ENCODE results near the gene ACP6.

The ACP6 gene

DNA sequence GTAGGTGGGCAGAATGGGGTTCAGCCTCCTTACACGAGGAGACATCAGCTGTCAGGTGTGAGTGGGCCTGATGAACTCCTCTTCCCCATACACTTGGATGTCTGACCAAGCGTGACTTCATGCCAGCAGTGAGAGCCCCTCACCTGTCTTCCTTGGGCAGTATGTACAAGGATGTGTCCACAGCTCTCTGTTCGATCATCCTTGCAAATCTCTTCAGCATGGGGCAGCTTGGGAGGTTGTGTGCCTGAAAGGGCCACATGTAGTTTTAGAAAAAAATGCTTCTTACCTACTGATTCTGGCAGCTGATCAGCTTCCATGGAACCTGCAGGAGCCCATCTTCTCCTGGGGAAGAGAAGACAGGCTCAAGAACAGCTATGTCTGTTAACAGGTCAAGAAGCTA lies 18.0 kb downstream of the ACP6 start:
- no peak overlapping the region for H3K4me3 ChIP-seq (ENCODE audit: low read depth, low read length)

DNA sequence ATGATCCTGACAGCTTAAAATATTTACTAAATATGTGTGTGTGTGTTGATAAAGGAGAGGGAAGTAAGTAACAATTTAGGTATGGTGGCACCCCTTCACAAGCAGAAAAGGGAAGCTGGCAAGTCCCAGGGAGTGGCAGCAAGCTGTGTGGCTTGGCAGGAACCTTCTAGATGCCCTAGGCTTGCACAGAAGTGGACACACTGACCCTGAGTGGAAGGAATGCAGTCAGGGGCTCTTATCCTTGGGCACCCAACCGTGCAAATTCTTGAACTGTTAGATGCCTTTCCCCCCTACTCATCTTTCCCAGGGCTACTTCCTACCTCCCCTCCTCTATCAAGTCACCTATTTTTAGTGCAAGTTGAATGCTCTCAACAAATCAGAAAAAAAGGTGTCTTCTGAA lies 18.9 kb downstream of the ACP6 start:
- no peak overlapping the region for H3K4me3 ChIP-seq (ENCODE audit: low read depth, low read length)

DNA sequence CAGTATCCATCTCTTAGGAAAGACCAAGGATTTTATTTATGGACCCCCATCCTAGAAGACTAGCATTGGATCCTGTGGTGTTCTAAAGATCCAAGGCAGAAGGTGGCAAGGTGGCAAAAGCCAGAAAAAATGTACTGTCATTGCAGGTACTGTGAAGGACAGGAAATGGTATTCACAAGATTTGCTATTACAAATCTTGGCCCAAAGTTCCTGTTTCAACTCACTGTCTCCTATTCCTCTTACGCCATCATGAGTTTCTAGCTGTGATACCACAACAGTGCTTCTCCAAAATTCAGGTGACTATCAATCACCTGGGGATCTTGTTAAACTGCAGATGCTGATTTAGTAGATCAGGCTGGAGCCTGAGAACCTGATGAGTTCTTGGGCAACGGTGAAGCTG lies 21.4 kb downstream of the ACP6 start:
- H3K4me3 ChIP-seq (ENCODE audit: low read depth, low read length) = no peak overlapping the region

DNA sequence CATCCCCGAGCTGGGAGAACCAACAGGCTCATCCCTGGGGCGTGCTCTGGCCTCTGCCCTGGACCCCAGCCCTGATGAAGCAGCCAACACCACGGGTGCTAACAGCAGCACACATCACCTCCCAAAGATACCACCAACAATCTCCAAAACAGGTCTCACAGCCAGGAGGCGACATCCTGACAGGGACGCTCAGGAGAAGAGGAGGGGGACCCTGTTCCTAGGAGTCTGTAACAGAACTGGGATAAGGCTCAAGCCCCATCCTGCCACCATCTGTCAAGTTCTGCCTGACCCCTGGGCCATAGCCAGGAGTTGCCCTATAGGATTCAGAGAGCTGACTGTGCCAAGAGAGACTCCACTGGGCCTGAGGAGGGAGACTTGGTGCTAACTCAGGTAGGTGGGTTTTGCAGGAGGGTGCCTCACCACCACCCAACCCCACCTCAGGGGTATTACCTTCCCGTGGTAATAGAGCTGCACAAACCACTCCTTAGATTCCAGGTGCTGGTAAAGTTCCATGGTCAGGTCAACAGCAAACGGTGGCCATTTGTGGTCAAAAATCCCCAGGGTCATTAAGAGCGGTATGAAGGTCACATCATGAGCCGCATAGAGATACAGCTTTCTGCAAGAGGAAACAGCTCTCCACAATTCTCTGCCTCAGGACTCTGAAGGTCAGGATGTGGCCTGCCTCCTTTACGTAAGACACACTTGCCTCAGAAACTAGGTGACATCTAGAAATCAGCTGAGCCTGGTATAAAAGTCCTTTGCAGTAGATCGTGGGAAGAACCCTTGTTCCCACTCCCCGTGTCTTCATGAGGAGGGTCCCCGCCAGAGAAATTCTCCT lies 22.3 kb downstream of the ACP6 start:
- no peak overlapping the region for H3K4me3 ChIP-seq (ENCODE audit: low read depth, low read length)

DNA sequence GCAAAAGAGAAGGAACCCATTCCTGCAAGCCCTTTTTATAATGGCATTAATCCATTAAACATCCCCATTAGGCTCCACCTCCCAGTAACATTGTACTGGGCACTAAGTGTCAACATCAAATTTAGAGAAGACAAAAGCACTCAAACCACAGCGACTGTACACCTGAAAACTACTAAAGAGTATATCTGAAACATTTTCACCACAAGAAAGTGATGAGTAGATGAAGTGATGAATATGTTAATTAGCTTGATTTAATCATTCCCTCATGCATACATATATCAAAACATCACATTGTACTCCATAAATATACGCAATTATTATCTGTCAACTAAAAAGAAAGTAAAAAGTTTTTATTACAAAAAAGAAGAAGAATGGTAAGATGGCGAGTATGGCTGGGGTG lies 26.4 kb downstream of the ACP6 start:
- no peak overlapping the region for H3K4me3 ChIP-seq (ENCODE audit: low read depth, low read length)

DNA sequence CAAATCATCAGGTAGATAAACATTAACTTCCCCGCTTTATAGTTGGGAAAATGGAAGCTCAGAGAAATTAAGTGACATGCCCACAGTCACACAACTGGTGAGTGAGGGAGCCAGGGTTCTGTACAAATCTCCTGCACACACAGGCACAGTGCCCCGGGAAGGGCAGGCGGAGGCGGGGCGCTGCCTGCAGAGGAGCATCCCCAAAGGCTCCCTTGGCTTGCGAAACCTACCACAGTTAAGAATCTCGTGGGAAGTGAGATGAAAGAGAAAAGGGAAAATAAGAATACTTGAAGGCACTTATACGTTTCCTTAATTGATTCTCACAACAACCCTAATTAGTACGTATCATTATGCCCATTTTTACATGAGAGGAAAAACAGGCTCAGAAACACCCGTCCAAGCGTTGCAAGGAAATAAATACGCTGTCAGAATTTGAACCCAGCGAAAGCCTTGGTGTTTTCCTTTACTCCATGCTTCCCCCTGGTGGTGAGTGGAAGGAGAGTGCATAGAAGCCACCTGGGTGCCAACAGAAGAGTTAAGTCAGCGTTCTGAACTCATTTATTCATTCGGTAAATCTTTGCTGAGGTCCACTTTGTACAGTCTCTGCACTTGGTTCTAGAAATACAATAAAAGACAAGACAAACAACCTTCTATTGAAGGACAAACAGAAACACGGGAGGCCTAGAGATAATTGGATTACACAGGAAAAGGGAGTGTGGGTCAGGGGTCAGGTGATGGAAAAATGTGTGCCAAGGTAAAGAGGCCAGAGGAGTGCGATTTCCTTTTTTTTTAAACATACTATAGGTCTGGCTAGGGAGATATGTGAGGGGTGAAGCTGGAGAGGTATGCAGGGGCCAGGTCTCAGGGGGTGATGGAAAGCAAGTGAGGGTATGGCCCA lies 28.4 kb downstream of the ACP6 start:
- no peak overlapping the region for H3K4me3 ChIP-seq (ENCODE audit: low read depth, low read length)

DNA sequence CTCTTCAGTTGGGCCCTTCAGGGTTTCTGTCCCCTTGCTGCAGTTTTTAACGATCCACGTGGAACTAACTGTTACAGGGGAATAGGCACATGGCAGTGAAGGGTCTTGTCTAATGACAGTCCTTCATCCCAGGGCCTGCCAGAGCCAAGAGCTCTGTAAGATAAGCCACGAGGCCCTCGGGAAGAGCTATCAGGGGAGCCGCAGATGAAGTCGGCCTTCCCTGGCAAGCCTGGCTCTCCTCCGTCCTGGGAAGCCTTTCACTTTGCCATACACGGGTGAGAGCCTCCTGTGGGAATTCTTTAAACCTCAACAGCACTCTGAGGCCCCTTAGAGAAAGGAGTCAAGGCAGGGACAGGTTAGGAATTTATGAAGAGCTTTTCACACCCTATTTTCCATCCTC lies 29.0 kb downstream of the ACP6 start:
- no peak overlapping the region for H3K4me3 ChIP-seq (ENCODE audit: low read depth, low read length)

DNA sequence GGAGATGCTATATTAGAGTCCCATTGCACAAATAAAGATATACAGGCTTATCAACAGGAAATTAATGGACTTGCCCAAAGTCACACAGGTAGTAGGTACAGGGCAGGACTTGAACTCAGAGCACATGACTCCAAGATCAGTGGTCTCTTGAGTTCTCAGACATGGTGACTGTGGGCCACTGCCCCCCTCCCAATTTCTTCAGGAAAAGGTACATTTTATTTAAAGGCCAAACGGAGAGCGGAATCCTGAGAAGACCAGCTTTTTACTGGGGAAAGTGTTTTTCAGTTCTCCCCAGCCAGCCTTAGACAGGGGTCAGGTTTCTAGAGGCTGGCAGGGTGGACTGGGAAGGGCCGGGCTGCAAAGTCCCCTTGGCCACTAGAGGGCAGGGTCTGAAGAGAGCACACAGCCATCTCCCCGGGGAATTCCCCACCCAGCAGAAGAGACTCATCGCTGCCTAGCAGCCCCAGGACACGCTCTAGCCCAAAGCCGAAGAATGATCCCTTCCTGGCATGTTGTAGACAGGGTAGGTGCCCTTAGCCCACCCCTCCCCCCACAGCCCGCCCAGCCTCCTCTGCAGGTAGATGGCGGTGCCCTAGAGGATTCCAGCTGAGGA lies 29.7 kb downstream of the ACP6 start:
- H3K4me3 ChIP-seq (ENCODE audit: low read depth, low read length) = no peak overlapping the region

DNA sequence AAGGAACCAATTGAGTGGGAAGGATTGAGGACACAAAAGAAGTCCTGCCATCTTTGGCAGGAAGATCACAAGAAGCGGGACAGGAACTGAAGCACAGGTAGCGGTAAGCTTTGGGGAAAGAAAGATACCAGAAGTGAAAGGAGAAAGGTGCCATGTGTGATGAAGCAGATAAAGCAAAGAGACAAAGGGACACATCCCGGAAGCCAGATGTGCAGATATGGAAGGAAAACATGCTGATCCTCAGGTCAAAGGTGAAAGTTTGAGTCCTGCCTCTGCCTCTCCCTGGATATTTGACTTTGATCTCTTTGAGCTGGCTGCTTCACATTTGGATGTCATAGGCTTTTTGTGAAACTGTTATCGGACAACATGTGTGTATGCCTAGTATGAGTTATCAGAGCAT lies 34.0 kb downstream of the ACP6 start:
- no peak overlapping the region for H3K4me3 ChIP-seq (ENCODE audit: low read depth, low read length)

DNA sequence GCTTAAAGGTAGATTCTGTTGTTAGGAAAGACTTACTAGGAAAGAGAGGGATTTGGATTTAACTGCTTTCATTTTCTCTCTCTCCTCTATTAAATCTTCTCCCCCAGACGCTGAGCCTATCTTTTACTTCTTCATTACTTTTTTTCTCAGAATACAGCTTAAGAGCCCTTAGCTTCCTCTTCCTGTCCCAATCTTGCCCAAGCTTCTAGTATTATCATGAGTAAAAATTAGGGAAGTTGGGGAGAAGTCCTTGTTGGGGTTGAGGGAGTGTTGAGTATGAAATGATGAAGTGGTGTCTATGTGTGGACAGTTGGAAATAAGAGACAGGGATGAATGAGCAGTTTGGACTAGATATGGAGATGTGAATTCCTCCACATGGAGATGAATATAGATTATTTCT lies 35.0 kb downstream of the ACP6 start:
- no peak overlapping the region for H3K4me3 ChIP-seq (ENCODE audit: low read depth, low read length)

DNA sequence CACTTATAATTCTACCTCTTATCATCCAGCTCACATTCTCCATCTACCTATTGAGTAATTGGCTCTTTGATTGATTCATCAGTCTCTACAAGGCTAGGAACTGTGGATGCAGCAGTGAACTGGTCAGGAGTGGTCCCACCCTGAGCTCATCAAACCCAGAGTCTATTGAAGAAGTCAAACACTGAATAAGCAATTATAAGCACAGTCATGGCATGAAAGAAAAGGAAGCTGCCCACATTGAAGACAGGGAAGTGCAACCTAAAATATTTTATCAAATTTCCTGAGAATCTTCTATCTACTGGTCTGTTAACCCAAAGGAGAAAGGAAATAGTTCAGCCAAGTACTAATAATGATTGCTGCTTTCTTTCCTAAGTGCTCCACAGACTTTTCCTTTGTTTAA lies 35.7 kb downstream of the ACP6 start:
- no peak overlapping the region for H3K4me3 ChIP-seq (ENCODE audit: low read depth, low read length)

DNA sequence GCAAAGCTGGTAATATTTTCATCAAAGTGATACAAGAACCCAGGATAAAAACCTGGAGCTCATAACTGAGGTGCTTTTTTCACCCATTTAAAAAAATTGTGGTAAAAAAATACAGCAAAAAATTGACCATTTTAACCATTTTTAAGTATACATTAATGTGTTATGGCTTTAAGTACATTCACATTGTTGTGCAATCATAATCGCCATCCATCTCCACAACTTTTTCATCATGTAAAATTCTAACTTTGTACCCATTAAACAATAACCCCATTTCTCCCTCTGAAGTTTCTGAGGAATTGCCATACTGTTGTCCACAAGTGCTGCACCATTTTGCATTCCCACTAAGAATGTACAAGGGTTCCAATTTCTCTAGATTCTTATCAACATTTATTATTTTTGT lies 36.6 kb downstream of the ACP6 start:
- no peak overlapping the region for H3K4me3 ChIP-seq (ENCODE audit: low read depth, low read length)

DNA sequence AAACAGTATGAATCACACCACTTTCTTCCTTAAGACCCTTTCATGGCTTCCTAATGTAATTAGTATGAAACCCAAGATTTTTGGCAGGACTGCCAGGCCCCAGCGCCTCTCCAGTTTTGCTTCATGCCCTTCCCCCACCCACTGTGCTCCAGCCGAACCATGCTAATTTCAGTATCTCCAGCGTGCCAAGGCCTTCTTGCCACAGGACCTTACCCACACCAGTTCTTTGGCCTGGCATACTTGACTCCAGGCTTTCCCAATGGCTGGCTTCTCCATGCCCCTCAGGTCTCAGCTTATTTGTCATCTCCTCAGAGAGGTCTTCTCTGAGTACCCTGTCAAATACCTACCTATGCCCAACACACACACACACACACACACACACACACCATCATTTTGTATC lies 38.5 kb downstream of the ACP6 start:
- H3K4me3 ChIP-seq (ENCODE audit: low read depth, low read length) = no peak overlapping the region

DNA sequence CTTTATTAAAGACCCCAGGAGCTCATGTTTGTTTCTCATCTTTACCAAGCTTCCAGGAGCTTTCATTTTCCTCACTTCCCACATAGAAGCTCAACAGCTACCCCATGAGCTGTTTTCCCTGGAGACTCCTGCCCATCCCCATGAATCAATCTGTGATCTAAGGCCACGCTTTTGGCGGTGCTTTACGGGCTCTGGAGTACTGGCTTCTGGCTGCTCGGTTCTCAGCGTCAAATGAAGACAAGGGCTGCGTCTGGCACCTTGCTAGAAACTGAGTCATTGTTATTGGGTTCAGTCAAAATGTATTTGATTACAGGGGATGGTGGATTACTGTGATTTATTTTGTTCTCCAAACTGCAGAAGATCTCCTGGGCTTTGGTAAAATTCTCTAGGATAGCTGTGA lies 39.9 kb downstream of the ACP6 start:
- no peak overlapping the region for H3K4me3 ChIP-seq (ENCODE audit: low read depth, low read length)

DNA sequence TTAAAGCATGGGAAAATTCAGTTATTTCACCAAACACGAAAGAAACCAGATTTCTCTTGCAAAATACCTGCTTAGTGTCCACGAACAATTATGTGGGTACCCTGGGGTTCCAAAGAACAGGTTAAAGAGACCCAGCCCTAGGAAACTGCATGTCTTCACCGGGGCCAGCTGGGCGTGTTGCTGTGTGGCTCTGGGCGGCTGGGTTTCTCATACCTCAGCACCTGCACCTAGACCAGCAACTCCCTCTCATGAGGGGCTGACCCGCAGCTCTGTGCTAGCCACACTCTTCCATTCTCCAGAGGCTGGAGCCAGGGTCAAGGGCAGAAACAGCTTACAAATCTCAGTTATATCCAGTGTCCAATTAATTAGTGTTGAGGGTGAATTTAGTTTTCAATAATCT lies 40.3 kb downstream of the ACP6 start:
- no peak overlapping the region for H3K4me3 ChIP-seq (ENCODE audit: low read depth, low read length)

DNA sequence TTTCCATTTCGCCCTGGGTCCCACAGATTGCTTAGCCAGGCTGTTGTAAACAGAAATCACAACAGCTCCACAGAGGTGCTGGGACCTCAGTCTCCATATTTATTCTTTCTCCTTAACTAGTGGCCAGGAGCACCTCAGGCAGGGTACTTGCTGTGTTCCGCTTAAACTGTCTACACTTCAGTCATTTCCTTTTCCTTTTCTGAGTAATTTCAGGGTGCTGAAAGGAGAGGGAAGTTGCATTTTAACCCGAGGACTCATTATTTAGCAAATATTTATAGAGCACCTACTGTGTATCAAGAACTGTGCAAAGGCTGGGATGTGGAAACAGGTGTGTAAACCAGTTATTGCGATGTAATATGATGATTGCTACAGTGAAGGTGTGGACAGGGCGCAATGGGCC lies 41.9 kb downstream of the ACP6 start:
- H3K4me3 ChIP-seq (ENCODE audit: low read depth, low read length) = no peak overlapping the region

DNA sequence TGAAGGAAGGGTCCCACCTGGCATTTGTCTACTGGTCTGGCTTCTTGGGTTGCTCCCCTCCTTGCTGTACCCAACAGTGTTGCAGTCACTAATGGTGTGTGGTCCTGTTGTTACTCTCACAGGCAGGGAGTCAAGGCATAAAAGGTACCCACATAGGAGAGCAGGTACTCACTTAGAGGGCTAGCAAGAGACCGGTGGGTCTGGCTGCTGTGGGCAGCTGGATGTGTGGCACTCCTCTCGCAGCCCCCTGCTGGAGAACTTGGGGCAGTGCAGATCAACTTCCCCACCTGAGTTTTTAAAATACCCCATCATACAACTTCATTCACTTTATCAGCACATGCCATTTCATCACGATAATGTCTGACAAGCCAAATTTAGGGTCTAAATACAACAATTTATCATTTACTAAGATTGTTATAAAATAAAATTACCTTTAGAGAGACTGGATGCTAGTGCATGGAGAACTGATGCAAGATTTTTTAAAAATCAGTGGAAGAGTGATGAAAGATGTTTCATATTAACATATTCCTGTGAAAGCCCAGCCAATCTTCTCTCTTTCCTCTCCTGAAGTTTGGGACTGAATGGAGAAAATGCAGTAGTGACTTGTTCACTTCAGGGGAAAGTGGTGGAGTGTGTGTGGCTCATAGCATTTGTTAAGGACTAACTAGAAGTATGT lies 42.8 kb downstream of the ACP6 start:
- no peak overlapping the region for H3K4me3 ChIP-seq (ENCODE audit: low read depth, low read length)

DNA sequence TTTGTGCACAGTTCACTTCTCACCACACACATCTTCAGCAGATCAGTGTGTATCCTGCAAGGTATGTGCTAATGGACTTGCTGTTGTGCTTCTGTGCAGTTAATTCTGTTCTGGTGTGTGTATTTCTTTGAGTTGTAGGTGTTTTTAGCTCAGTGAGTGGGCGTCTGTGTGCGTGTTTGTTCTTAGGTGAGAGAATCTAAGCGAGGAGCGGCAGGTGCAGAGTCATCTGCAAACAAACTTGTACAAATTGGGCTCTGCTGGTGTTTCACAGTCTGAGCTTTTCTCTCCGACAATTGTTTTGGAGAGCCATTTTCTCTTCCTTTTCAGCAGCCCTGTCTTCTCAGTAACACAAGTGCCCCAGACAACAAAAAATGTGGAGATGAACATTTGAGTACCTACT lies 43.6 kb downstream of the ACP6 start:
- H3K4me3 ChIP-seq (ENCODE audit: low read depth, low read length) = no peak overlapping the region

DNA sequence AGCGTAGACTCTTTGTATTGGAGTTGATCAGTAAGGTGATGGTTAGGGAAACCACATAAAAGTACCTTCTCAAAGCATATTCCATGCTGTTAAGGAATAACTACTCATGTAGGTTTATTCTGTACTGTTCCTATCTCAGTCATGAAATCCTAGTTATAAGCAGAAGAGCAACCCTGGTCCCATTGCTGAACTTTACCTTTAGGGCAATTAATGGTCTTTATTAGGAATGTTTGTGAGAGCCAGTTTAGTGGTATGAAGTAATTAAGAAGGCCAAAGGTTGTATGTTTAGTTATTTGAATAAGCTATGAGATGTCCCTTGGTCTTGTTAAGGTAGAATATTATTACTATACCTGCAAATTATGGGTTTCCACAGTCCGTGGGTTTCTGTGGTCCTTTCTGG lies 44.0 kb downstream of the ACP6 start:
- no peak overlapping the region for H3K4me3 ChIP-seq (ENCODE audit: low read depth, low read length)

DNA sequence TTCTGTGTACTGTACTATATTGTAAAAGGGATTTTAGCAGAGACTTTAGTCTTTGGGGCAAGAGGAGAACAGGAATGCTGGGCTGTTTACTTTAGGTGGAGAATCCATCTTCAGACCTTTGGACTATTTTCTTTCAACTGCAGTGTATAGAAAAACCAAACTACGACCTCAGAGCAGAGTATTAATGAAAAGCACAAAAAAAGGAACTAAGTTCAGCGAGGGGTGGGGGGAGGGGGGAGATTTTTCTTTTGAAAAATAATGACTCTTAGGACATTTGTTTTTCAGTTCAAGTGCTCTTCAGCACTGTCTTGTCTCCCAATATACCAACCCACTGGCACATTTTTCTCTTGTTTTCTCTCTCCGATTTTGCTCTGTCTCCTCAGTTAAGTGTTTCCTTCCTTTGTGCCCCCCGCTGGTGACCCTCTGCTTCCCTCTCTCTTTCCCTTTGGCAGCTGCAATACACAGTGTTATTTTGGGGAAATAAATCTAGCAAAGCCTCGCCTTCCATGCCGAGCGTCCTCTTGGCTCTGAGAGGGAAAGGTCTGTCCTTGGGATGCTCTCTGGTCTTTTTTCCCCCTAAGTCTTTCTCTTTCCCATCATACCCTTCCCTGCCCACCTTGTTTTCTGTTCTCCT lies 44.8 kb downstream of the ACP6 start:
- H3K4me3 ChIP-seq (ENCODE audit: low read depth, low read length) = no peak overlapping the region

DNA sequence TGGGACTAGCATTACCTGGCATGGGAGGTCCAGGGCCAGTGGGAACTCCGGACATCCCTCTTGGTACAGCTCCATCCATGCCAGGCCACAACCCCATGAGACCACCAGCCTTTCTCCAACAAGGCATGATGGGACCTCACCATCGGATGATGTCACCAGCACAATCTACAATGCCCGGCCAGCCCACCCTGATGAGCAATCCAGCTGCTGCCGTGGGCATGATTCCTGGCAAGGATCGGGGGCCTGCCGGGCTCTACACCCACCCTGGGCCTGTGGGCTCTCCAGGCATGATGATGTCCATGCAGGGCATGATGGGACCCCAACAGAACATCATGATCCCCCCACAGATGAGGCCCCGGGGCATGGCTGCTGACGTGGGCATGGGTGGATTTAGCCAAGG lies 45.8 kb downstream of the ACP6 start:
- H3K4me3 ChIP-seq (ENCODE audit: low read depth, low read length) = no peak overlapping the region
